ENCODE measurements around the gene TRAF3IP1.
"Not testable (repeated sequence)": the region's sequence is repeated elsewhere in the genome, so short reads cannot be mapped to it uniquely, and the experiment has no call there.

TRAF3IP1 gene

DNA sequence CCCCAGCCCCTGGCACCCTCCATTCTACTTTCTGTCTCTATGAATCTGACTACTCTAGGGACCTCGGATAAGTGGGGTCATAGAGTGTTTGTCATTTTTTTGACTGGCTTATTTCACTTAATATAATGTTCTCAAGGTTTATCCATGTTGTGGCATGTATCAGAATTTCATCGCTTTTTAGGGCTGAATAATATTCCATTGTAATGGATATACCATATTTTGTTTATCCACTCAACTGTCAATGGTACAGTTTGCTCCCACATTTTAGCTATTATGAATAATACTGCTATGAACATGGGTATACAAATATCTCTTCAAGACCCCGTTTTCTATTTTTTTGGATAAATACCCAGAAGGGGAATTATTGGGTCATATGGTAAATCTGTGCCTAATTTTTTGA is 7.4 kb downstream of the TRAF3IP1 start:
- Histone ChIP-seq H3K9me3 (ENCODE audit: insufficient read depth, low read length) (no peaks in the 10 kb centered on the region), H3K79me2 (ENCODE audit: low read length) (no peaks in the 10 kb centered on the region), H3K4me1 (ENCODE audit: low read length) (no peaks in the 10 kb centered on the region), H3K9ac (ENCODE audit: low read length) (no peak overlapping the region), H3K36me3 (replicated peaks; ENCODE audit: low read depth, low read length) (peaks cover 3% of the 10 kb centered on the region), H2AFZ (ENCODE audit: low read depth, low read length) (no peak overlapping the region), H3K4me2 (ENCODE audit: low read length) (no peak overlapping the region), H3K4me3 (ENCODE audit: low read length) (no peak overlapping the region), H4K20me1 (ENCODE audit: insufficient read depth, low read length) (no peaks in the 10 kb centered on the region), H3K27me3 (ENCODE audit: low read depth, low read length) (no peaks in the 10 kb centered on the region), H3K27ac (ENCODE audit: low read length) (no peak overlapping the region)
- TF ChIP-seq EZH2phosphoT487 (IDR thresholded peaks at IDR 0.05; ENCODE audit: low read depth): no peak
- TF ChIP-seq, protein P1, sequence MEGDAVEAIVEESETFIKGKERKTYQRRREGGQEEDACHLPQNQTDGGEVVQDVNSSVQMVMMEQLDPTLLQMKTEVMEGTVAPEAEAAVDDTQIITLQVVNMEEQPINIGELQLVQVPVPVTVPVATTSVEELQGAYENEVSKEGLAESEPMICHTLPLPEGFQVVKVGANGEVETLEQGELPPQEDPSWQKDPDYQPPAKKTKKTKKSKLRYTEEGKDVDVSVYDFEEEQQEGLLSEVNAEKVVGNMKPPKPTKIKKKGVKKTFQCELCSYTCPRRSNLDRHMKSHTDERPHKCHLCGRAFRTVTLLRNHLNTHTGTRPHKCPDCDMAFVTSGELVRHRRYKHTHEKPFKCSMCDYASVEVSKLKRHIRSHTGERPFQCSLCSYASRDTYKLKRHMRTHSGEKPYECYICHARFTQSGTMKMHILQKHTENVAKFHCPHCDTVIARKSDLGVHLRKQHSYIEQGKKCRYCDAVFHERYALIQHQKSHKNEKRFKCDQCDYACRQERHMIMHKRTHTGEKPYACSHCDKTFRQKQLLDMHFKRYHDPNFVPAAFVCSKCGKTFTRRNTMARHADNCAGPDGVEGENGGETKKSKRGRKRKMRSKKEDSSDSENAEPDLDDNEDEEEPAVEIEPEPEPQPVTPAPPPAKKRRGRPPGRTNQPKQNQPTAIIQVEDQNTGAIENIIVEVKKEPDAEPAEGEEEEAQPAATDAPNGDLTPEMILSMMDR (IDR thresholded peaks at IDR 0.05; ENCODE audit: low read depth, low read length): no peak

DNA sequence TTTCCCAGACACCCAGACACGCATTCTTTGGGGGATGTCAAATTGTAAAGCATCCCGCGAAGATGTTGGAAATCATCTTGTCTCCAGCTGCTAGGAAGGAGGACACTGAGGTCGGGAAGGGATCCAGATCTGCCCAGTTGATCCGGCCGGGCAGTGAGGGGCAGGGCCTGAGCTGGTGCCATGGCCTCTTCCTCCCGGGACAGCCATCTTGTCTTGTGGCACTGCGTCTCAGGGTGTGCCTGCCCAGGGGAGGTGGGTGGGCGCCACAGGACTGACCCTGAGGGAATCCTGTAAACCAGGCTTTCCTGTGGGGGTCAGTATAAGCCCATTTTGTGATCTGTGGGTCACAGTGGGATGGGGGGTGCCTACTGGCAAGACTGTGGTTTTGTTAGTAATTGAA is 10.1 kb downstream of the TRAF3IP1 start:
- no peak for TF ChIP-seq EZH2phosphoT487 (IDR thresholded peaks at IDR 0.05; ENCODE audit: low read depth)
- TF ChIP-seq, protein P1 (IDR thresholded peaks at IDR 0.05; ENCODE audit: low read depth, low read length): no peak
- peaks cover 3% of the 10 kb centered on the region for H3K36me3 ChIP-seq (replicated peaks; ENCODE audit: low read depth, low read length)
- H4K20me1 ChIP-seq (ENCODE audit: insufficient read depth, low read length): no peaks in the 10 kb centered on the region
- no peak overlapping the region for H3K4me2 ChIP-seq (ENCODE audit: low read length)
- H3K4me1 ChIP-seq (ENCODE audit: low read length): no peaks in the 10 kb centered on the region
- no peaks in the 10 kb centered on the region for H3K27me3 ChIP-seq (ENCODE audit: low read depth, low read length)
- H3K9me3 ChIP-seq (ENCODE audit: insufficient read depth, low read length): no peaks in the 10 kb centered on the region
- H3K4me3 ChIP-seq (ENCODE audit: low read length): no peak overlapping the region
- H3K9ac ChIP-seq (ENCODE audit: low read length): no peak overlapping the region
- no peak overlapping the region for H3K27ac ChIP-seq (ENCODE audit: low read length)
- no peak overlapping the region for H2AFZ ChIP-seq (ENCODE audit: low read depth, low read length)
- no peaks in the 10 kb centered on the region for H3K79me2 ChIP-seq (ENCODE audit: low read length)

DNA sequence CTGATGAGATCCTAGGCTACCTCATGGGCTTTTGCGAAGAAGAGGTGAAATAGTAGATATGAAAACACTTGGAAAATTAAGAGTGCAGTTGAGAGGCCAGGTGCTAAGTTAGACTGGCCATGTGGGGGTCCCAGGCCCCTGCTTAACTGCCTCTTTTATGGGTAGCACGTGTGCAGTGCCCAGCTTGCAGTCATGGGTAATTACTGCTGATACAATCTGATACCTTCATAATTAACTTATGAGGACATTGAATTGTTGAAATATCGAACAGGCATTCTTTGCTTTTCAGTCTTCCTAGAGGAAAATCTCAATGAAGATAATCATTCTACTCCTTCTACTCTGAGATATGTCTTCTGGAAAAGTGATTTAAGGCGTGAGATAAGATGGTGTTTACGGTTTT is 11.6 kb downstream of the TRAF3IP1 start:
- Histone ChIP-seq H4K20me1 (ENCODE audit: insufficient read depth, low read length) (no peaks in the 10 kb centered on the region), H3K9me3 (ENCODE audit: insufficient read depth, low read length) (no peaks in the 10 kb centered on the region), H3K27ac (ENCODE audit: low read length) (no peak overlapping the region), H3K4me3 (ENCODE audit: low read length) (no peak overlapping the region), H3K36me3 (replicated peaks; ENCODE audit: low read depth, low read length) (peaks cover 3% of the 10 kb centered on the region), H3K27me3 (ENCODE audit: low read depth, low read length) (no peaks in the 10 kb centered on the region), H2AFZ (ENCODE audit: low read depth, low read length) (no peak overlapping the region), H3K79me2 (ENCODE audit: low read length) (no peaks in the 10 kb centered on the region), H3K4me1 (ENCODE audit: low read length) (no peaks in the 10 kb centered on the region), H3K9ac (ENCODE audit: low read length) (no peak overlapping the region), H3K4me2 (ENCODE audit: low read length) (no peak overlapping the region)
- TF ChIP-seq, protein P1 (IDR thresholded peaks at IDR 0.05; ENCODE audit: low read depth, low read length): no peak
- no peak for TF ChIP-seq EZH2phosphoT487 (IDR thresholded peaks at IDR 0.05; ENCODE audit: low read depth)

DNA sequence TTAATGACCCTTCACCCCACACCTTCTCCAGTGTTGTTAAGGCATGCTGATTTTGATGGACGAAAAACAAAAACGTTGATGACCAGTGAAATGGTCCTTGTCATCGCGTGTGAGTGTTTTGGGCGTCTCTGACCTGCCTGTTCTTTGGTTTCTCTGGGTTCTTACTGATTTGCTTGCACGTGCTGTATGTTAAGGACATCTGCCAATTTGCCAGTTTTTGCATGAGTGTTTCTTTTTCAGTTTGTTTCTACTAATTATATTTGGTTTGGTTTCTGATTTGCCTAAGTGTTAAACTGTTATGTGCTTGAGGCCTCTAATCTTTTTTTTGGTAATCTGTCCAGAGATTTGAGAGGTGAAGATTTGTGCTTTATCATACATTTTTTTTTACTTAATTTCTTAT is 14.6 kb downstream of the TRAF3IP1 start:
- no peaks in the 10 kb centered on the region for H3K27me3 ChIP-seq (ENCODE audit: low read depth, low read length)
- H3K9ac ChIP-seq (ENCODE audit: low read length): no peak overlapping the region
- H3K4me1 ChIP-seq (ENCODE audit: low read length): no peaks in the 10 kb centered on the region
- no peak overlapping the region for H3K4me3 ChIP-seq (ENCODE audit: low read length)
- no peaks in the 10 kb centered on the region for H3K9me3 ChIP-seq (ENCODE audit: insufficient read depth, low read length)
- no peaks in the 10 kb centered on the region for H3K79me2 ChIP-seq (ENCODE audit: low read length)
- no peak overlapping the region for H2AFZ ChIP-seq (ENCODE audit: low read depth, low read length)
- no peak overlapping the region for H3K4me2 ChIP-seq (ENCODE audit: low read length)
- H3K36me3 ChIP-seq (replicated peaks; ENCODE audit: low read depth, low read length): no peaks in the 10 kb centered on the region
- H4K20me1 ChIP-seq (ENCODE audit: insufficient read depth, low read length): no peaks in the 10 kb centered on the region
- H3K27ac ChIP-seq (ENCODE audit: low read length): no peak overlapping the region
- no peak for TF ChIP-seq EZH2phosphoT487 (IDR thresholded peaks at IDR 0.05; ENCODE audit: low read depth)
- TF ChIP-seq, protein P1 (IDR thresholded peaks at IDR 0.05; ENCODE audit: low read depth, low read length): no peak

DNA sequence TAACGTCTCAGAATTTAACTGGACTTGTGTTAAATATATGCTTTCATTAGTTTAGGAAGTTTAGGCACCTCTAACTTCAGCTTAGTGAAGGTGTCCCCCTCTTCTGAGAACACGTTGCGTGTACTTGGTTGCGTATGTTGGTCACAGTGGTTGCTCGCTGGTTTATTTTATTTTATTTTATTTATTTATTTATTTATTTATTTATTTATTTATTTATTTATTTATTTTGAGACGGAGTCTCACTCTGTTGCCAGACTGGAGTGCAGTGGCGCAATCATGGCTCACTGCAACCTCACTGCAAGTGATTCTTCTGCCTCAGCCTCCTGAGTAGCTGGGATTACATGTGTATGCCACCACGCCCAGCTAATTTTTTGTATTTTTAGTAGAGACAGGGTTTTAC is 15.3 kb downstream of the TRAF3IP1 start:
- H3K27ac ChIP-seq (ENCODE audit: low read length); H3K27me3 ChIP-seq (ENCODE audit: low read depth, low read length); H4K20me1 ChIP-seq (ENCODE audit: insufficient read depth, low read length); H3K9me3 ChIP-seq (ENCODE audit: insufficient read depth, low read length); H3K4me1 ChIP-seq (ENCODE audit: low read length); H3K9ac ChIP-seq (ENCODE audit: low read length); H3K4me3 ChIP-seq (ENCODE audit: low read length); H3K4me2 ChIP-seq (ENCODE audit: low read length); H3K79me2 ChIP-seq (ENCODE audit: low read length); H3K36me3 ChIP-seq (replicated peaks; ENCODE audit: low read depth, low read length); H2AFZ ChIP-seq (ENCODE audit: low read depth, low read length): not testable (repeated sequence)

Data from OCI-LY3 (cell line).